Activated effector memory CD4-positive, alpha-beta T cell treated with Interleukin-2 at 50 U/mL for 16 hours (primary cell): ENCODE data around the gene SNX21.

ENCODE experiments used
- DNase-seq: peaks from one replicate; pipeline ENCODE4 v3.0.0-alpha.2; 2020

The SNX21 gene

GRCh38 chr20:45883100-45883469 lies 49.5 kb downstream of the SNX21 start:
- no peak for DNase-seq

- DNase-seq: no peak
Measured at GRCh38 chr20:45886590-45887345, 53.2 kb downstream of the SNX21 start.

GRCh38 chr20:45887346-45887715 lies 53.7 kb downstream of the SNX21 start, which contains the start of gene SPATA25:
Gene SPATA25 (minus strand): TSS chr20:45887622. CDS start chr20:45887590, 32 bp downstream.
- no peak for DNase-seq

GRCh38 chr20:45888681-45889080 lies 55.1 kb downstream of the SNX21 start:
- DNase-seq: no peak

- no peak for DNase-seq
Measured at GRCh38 chr20:45890077-45890984, 56.7 kb downstream of the SNX21 start.

- peak; percentile 71 for DNase-seq
Measured at GRCh38 chr20:45890985-45891983, 57.7 kb downstream of the SNX21 start, which contains the start of the genes CTSA and NEURL2. Gene CTSA (plus strand): TSS chr20:45891335. CDS start chr20:45891569, 234 bp downstream. Gene NEURL2 (minus strand): TSS chr20:45891208. CDS start chr20:45890991, 217 bp downstream.

GRCh38 chr20:45892049-45892825 lies 58.6 kb downstream of the SNX21 start:
- no peak for DNase-seq
